ENCODE measurements around the gene ATG2A. TPM values are rescaled to one million over a fixed set of nuclear protein-coding genes. Genes with fewer than 3 reads are reported as not detected.

Gene ATG2A
- total RNA-seq, 1 donor from 2014 or later: 35.0 TPM

- H3K9me3 Mint-ChIP-seq (ENCODE audit: low read depth): no peaks in the 10 kb centered on the region
- H3K4me1 Mint-ChIP-seq (ENCODE audit: low read depth): no peaks in the 10 kb centered on the region
- no peak for DNase-seq (ENCODE audit: low spot score, unreplicated experiment)
- no peak overlapping the region for H3K27ac Mint-ChIP-seq
- TF ChIP-seq, protein P1, sequence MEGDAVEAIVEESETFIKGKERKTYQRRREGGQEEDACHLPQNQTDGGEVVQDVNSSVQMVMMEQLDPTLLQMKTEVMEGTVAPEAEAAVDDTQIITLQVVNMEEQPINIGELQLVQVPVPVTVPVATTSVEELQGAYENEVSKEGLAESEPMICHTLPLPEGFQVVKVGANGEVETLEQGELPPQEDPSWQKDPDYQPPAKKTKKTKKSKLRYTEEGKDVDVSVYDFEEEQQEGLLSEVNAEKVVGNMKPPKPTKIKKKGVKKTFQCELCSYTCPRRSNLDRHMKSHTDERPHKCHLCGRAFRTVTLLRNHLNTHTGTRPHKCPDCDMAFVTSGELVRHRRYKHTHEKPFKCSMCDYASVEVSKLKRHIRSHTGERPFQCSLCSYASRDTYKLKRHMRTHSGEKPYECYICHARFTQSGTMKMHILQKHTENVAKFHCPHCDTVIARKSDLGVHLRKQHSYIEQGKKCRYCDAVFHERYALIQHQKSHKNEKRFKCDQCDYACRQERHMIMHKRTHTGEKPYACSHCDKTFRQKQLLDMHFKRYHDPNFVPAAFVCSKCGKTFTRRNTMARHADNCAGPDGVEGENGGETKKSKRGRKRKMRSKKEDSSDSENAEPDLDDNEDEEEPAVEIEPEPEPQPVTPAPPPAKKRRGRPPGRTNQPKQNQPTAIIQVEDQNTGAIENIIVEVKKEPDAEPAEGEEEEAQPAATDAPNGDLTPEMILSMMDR (IDR thresholded peaks at IDR 0.05; ENCODE audit: unreplicated experiment): no peak
- no peaks in the 10 kb centered on the region for H3K27me3 Mint-ChIP-seq
- peaks cover 8% of the 10 kb centered on the region for H3K36me3 Mint-ChIP-seq (ENCODE audit: insufficient read depth)
- H3K4me3 Mint-ChIP-seq (ENCODE audit: low read depth): no peak overlapping the region
Measured at GRCh38 chr11:64908766-64909165, 8.2 kb downstream of the ATG2A start.

DNA sequence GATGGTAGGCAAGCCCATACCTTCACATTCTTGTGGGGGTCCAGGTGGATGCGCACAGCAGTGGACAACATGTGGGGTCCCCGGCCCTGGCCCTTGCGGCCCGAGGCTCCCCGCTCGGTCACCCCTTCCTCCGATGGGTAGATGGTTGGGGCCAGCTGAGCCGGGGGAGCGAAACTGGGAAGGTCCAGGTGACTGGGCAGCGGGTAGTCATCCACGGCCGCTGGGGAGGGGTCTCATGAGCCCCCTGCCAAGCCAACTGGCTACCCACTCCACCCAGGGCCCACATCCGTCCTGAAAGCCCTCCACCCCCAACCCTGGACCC lies 10.7 kb downstream of the ATG2A start:
- Mint-ChIP-seq H3K4me1 (ENCODE audit: low read depth) (no peaks in the 10 kb centered on the region), H3K27me3 (no peaks in the 10 kb centered on the region), H3K36me3 (ENCODE audit: insufficient read depth) (peaks cover 10% of the 10 kb centered on the region), H3K9me3 (ENCODE audit: low read depth) (no peaks in the 10 kb centered on the region), H3K4me3 (ENCODE audit: low read depth) (no peak overlapping the region), H3K27ac (no peak overlapping the region)
- TF ChIP-seq, protein P1 (IDR thresholded peaks at IDR 0.05; ENCODE audit: unreplicated experiment): no peak
- no peak for DNase-seq (ENCODE audit: low spot score, unreplicated experiment)

- no peaks in the 10 kb centered on the region for H3K27me3 Mint-ChIP-seq
- no peak overlapping the region for H3K27ac Mint-ChIP-seq
- peaks cover 10% of the 10 kb centered on the region for H3K36me3 Mint-ChIP-seq (ENCODE audit: insufficient read depth)
- no peak overlapping the region for H3K4me3 Mint-ChIP-seq (ENCODE audit: low read depth)
- no peaks in the 10 kb centered on the region for H3K9me3 Mint-ChIP-seq (ENCODE audit: low read depth)
- DNase-seq (ENCODE audit: low spot score, unreplicated experiment): no peak
- TF ChIP-seq, protein P1 (IDR thresholded peaks at IDR 0.05; ENCODE audit: unreplicated experiment): no peak
- no peaks in the 10 kb centered on the region for H3K4me1 Mint-ChIP-seq (ENCODE audit: low read depth)
Measured at GRCh38 chr11:64905516-64906313, 11.3 kb downstream of the ATG2A start.

GRCh38 chr11:64903291-64903833 lies 13.6 kb downstream of the ATG2A start:
- no peak overlapping the region for H3K27ac Mint-ChIP-seq
- H3K36me3 Mint-ChIP-seq (ENCODE audit: insufficient read depth): peaks cover 13% of the 10 kb centered on the region
- H3K27me3 Mint-ChIP-seq: no peaks in the 10 kb centered on the region

GRCh38 chr11:64902102-64902900 lies 14.7 kb downstream of the ATG2A start:
- TF ChIP-seq, protein P1 (IDR thresholded peaks at IDR 0.05; ENCODE audit: unreplicated experiment): no peak
- Mint-ChIP-seq H3K4me1 (ENCODE audit: low read depth) (no peaks in the 10 kb centered on the region), H3K4me3 (ENCODE audit: low read depth) (no peak overlapping the region), H3K9me3 (ENCODE audit: low read depth) (no peaks in the 10 kb centered on the region), H3K27ac (no peak overlapping the region), H3K36me3 (ENCODE audit: insufficient read depth) (peaks cover 10% of the 10 kb centered on the region), H3K27me3 (no peaks in the 10 kb centered on the region)
- no peak for DNase-seq (ENCODE audit: low spot score, unreplicated experiment)

More at GRCh38 chr11:64903291-64903833, 13.6 kb downstream of the ATG2A start:
- TF ChIP-seq, protein P1 (IDR thresholded peaks at IDR 0.05; ENCODE audit: unreplicated experiment): no peak
- Mint-ChIP-seq H3K4me1 (ENCODE audit: low read depth) (no peaks in the 10 kb centered on the region), H3K4me3 (ENCODE audit: low read depth) (no peak overlapping the region), H3K9me3 (ENCODE audit: low read depth) (no peaks in the 10 kb centered on the region)
- no peak for DNase-seq (ENCODE audit: low spot score, unreplicated experiment)

All from progenitor cell of endocrine pancreas (in vitro differentiated cells).